Endodermal cell (in vitro differentiated cells): Measurements from ENCODE around the gene APBA1. TPM values are rescaled to one million over a fixed set of nuclear protein-coding genes. Genes with fewer than 3 reads are reported as not detected.
A peak's percentile ranks its signal among the peaks of the same experiment; 100 is the strongest.

Source experiments
- DNase-seq: peaks from one replicate; pipeline ENCODE4 v3.0.0-alpha.2; 2017
- H3K27ac ChIP-seq: 2 replicates; pipeline ENCODE4 v1.5.1; 2013; ENCODE audit warnings: mild to moderate bottlenecking, low read depth, low read length, moderate library complexity
- H3K27me3 ChIP-seq: 2 replicates; pipeline ENCODE4 v1.6.1; 2013; ENCODE audit warnings: mild to moderate bottlenecking, low read length, moderate library complexity; ENCODE audit not compliant: insufficient read depth, control insufficient read depth, poor library complexity, severe bottlenecking
- H3K36me3 ChIP-seq: 2 replicates; pipeline ENCODE4 v1.7.0; 2013; ENCODE audit warnings: mild to moderate bottlenecking, low read length, moderate library complexity; ENCODE audit not compliant: control insufficient read depth, insufficient read depth
- H3K4me1 ChIP-seq: one replicate; pipeline ENCODE4 v1.7.0; 2013; ENCODE audit warnings: low read length; ENCODE audit not compliant: control insufficient read depth, insufficient read depth
- H3K4me3 ChIP-seq: 2 replicates; pipeline ENCODE4 v1.5.1; 2013; ENCODE audit warnings: mild to moderate bottlenecking, low read length, moderate library complexity
- H3K9ac ChIP-seq: 2 replicates; pipeline ENCODE4 v1.6.1; 2013; ENCODE audit warnings: mild to moderate bottlenecking, low read length, moderate library complexity; ENCODE audit not compliant: poor library complexity, severe bottlenecking; ENCODE audit errors: extremely low read depth
- H3K9me3 ChIP-seq: 2 replicates; pipeline ENCODE4 v1.6.1; 2013; ENCODE audit warnings: mild to moderate bottlenecking, low read length, moderate library complexity; ENCODE audit not compliant: control insufficient read depth
- H3K27ac Mint-ChIP-seq: 2 replicates; pipeline ENCODE4 v1.8.0; 2020; ENCODE audit warnings: mixed read lengths
- H3K27me3 Mint-ChIP-seq: 2 replicates; pipeline ENCODE4 v1.8.0; 2021; ENCODE audit warnings: mild to moderate bottlenecking, mixed read lengths; ENCODE audit not compliant: insufficient read depth
- H3K36me3 Mint-ChIP-seq: 2 replicates; pipeline ENCODE4 v1.8.0; 2020; ENCODE audit warnings: low read depth, mixed read lengths
- H3K4me1 Mint-ChIP-seq: 2 replicates; pipeline ENCODE4 v1.8.0; 2020; ENCODE audit warnings: mixed read lengths
- H3K4me3 Mint-ChIP-seq: 2 replicates; pipeline ENCODE4 v1.8.0; 2020; ENCODE audit warnings: mild to moderate bottlenecking, moderate library complexity, mixed read lengths
- H3K9me3 Mint-ChIP-seq: 2 replicates; pipeline ENCODE4 v1.8.0; 2020; ENCODE audit warnings: mild to moderate bottlenecking, mixed read lengths
- WGBS, 2 experiments: methylation state at CpG; one replicate each; pipeline versions ENCODE4 v1.1.5 to v1.1.7; 2013; ENCODE audit warnings: missing lambda C conversion rate in 2 of 2, mixed read lengths in 1 of 2; ENCODE audit not compliant: insufficient coverage in 1 of 2, insufficient read length in 1 of 2; 5-methylcytosine and 5-hydroxymethylcytosine counted together
- total RNA-seq, 2 donors: library from RNA; stranded (reverse); fragmentation: NEBNext Ultra II Directional in 1 of 2; extraction: Animal tissue kit (Norgen Biotek cat#: 25700) in 1 of 2; gene quantifications; 2 replicates in 1 of 2; 3 replicates in 1 of 2; pipeline ENCODE4 v1.2.1, GENCODE V29; 2021
- TF ChIP-seq, protein P1 (sequence below): fragments of 200-600 bp; sonication (generic); conservative IDR thresholded peaks from 2 replicates; pipeline ENCODE4 v1.5.0; 2021; ENCODE audit warnings: antibody characterized with exemption, mild to moderate bottlenecking

Gene APBA1
- total RNA-seq, 2 donors from 2014 or later: 0.51 to 0.75 TPM

DNA sequence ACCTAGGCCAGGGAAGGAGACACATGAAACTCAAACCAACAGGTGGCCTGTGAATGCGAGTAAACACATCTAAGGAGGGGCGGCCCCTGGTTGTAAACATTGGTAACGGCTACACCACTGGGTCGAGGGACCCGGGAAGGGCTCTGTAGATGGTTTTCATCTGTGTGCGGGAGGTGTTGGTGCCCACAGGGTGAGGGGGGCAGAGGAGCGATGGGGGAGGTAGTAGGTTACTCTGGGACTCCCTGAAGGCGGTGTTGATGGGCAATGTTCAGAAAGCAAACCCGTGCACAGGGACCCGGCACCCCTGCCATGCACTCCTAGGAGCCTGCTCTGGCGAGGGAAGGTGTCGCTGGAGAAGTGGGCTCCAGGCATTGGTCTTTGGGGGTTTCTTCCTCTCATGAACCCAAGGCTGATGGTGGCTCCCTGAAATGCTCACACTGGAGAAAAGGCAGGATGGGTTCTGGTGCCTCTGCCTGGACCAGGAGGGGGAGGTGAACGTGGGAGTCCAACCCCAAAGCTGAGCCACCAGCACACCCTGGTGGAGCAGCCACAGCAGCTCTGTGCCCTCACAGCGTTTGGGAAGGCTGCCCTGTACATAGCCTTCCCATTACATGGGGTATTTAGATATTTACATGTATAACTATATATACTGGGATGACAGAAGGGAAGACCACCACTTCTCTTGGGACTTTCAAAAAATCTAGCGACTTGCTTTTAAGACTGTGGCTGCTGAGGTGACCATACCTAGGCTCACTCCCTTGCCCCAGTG is 244.0 kb downstream of the APBA1 start:
- Histone ChIP-seq H3K27ac (no peak overlapping the region), H3K4me3 (no peak overlapping the region), H3K4me1 (no peaks in the 10 kb centered on the region), H3K9ac (no peak overlapping the region), H3K36me3 (no peaks in the 10 kb centered on the region), H3K27me3 (no peaks in the 10 kb centered on the region), H3K9me3 (peaks cover 10% of the 10 kb centered on the region)
- peaks cover 2% of the 10 kb centered on the region for H3K27me3 Mint-ChIP-seq
- TF ChIP-seq, protein P1, sequence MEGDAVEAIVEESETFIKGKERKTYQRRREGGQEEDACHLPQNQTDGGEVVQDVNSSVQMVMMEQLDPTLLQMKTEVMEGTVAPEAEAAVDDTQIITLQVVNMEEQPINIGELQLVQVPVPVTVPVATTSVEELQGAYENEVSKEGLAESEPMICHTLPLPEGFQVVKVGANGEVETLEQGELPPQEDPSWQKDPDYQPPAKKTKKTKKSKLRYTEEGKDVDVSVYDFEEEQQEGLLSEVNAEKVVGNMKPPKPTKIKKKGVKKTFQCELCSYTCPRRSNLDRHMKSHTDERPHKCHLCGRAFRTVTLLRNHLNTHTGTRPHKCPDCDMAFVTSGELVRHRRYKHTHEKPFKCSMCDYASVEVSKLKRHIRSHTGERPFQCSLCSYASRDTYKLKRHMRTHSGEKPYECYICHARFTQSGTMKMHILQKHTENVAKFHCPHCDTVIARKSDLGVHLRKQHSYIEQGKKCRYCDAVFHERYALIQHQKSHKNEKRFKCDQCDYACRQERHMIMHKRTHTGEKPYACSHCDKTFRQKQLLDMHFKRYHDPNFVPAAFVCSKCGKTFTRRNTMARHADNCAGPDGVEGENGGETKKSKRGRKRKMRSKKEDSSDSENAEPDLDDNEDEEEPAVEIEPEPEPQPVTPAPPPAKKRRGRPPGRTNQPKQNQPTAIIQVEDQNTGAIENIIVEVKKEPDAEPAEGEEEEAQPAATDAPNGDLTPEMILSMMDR: peak; percentile 10
- no peak overlapping the region for H3K4me3 Mint-ChIP-seq
- H3K4me1 Mint-ChIP-seq: no peaks in the 10 kb centered on the region
- no peak overlapping the region for H3K27ac Mint-ChIP-seq
- no peak for DNase-seq
- peaks cover 5% of the 10 kb centered on the region for H3K36me3 Mint-ChIP-seq
- H3K9me3 Mint-ChIP-seq: peaks cover 11% of the 10 kb centered on the region
- WGBS, 2 experiments: 88 to 94% methylated on average over 10 to 15 of the region's 15 CpGs

DNA sequence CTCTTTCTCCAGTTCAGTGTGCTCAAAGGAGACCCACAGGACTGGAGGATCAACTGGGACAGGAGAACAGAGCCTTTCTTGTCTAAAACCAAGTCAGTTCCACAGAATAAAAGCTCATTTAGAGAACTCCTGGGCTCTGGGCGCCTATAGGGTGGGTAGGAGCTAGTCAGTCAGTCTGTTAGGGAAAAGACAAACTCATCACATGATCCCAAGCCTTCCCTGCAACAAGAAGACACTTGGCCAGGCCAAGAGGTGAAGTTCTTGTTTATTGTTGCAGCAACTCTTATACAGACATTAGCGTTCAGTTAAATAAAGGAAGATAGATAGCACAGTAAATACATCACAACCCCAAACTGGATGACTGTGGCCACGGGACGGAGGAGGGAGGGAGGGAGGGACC is 244.9 kb downstream of the APBA1 start:
- Mint-ChIP-seq H3K36me3 (peaks cover 5% of the 10 kb centered on the region), H3K9me3 (peaks cover 11% of the 10 kb centered on the region), H3K4me1 (no peaks in the 10 kb centered on the region), H3K27me3 (peaks cover 2% of the 10 kb centered on the region), H3K27ac (no peak overlapping the region), H3K4me3 (no peak overlapping the region)
- H3K27ac ChIP-seq: no peak overlapping the region
- H3K9ac ChIP-seq: no peak overlapping the region
- H3K36me3 ChIP-seq: no peaks in the 10 kb centered on the region
- TF ChIP-seq, protein P1: no peak
- no peak for DNase-seq
- 95% methylated on average over 4 of the region's 4 CpGs; no CpG with 5 or more reads in 1 of the 2 experiments for WGBS, 2 experiments
- peaks cover 10% of the 10 kb centered on the region for H3K9me3 ChIP-seq
- H3K27me3 ChIP-seq: no peaks in the 10 kb centered on the region
- no peaks in the 10 kb centered on the region for H3K4me1 ChIP-seq
- no peak overlapping the region for H3K4me3 ChIP-seq

DNA sequence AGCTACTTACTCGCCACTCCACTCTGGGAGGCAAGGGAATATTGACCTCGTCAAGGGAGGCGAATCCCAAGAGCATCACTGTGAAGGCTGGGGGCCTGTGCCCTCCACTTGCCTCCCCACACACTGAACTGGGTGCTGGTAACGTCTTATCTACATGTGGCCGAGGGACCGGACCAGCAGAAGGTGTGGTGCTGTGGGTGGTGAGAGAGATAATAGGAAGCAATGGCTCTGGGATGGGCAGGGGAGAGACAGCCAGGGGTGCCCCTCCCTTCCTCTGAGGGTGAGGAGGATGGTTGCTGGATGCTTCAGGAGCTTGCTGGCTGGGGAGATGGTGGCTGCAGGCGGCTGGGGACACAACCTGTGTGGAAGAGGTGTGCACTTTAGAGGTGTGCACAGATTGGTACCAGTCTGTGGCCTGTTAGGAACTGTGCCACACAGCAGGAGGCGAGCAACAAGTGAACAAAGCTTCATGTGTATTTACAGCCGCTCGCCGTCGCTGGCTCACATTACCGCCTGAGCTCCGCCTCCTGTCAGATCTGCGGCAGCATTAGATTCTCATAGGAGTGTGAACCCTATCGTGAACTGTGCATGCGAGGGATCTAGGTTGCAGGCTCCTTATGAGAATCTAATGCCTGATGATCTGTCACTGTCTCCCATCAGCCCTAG is 246.9 kb downstream of the APBA1 start:
- H3K4me3 ChIP-seq: no peak overlapping the region
- no peaks in the 10 kb centered on the region for H3K4me1 ChIP-seq
- no peaks in the 10 kb centered on the region for H3K36me3 ChIP-seq
- Mint-ChIP-seq H3K4me3 (no peak overlapping the region), H3K4me1 (no peaks in the 10 kb centered on the region), H3K27ac (no peak overlapping the region), H3K9me3 (peaks cover 13% of the 10 kb centered on the region), H3K27me3 (peaks cover 2% of the 10 kb centered on the region), H3K36me3 (peaks cover 5% of the 10 kb centered on the region)
- no peak for DNase-seq
- H3K9me3 ChIP-seq: no peaks in the 10 kb centered on the region
- TF ChIP-seq, protein P1: no peak
- WGBS, 2 experiments: 93 to 95% methylated on average over 10 to 17 of the region's 17 CpGs
- H3K27me3 ChIP-seq: no peaks in the 10 kb centered on the region
- no peak overlapping the region for H3K27ac ChIP-seq
- H3K9ac ChIP-seq: no peak overlapping the region
